GM12865 (cell line): ENCODE data around the gene BBOX1.

ENCODE experiments used
- DNase-seq: peaks from one replicate; pipeline ENCODE4 v3.0.0; 2010; ENCODE audit warnings: low read depth
- H3K4me3 ChIP-seq: 2 replicates; pipeline ENCODE4 v1.5.1; 2011; ENCODE audit warnings: mild to moderate bottlenecking, low read depth, low read length, control low read depth
- TF ChIP-seq, protein P1 (sequence below): IDR thresholded peaks from 2 replicates; pipeline ENCODE4 v1.5.1; 2011; ENCODE audit warnings: low read length, control low read depth, low read depth, inconsistent platforms; ENCODE audit not compliant: insufficient read depth; ENCODE audit errors: missing control alignments

Gene BBOX1

DNA sequence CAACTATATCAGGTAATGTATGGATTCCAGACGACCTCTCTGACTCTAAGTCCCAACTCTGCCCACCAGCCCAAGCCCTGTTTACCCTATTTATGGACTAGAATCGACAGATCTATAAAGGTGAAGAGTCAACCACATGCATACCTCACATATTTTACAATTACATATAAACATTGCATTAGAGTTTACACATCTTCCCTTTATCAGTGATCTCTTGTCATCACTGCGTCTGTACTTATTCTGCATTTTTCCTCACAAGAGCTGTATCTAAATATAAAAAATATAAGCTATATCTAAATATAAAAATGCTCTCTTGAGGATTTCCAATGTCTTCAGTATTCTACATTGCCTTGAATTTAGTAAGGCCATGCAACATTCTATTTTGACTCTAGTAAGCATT is 38.2 kb upstream of the BBOX1 start:
- no peak for DNase-seq
- TF ChIP-seq, protein P1, sequence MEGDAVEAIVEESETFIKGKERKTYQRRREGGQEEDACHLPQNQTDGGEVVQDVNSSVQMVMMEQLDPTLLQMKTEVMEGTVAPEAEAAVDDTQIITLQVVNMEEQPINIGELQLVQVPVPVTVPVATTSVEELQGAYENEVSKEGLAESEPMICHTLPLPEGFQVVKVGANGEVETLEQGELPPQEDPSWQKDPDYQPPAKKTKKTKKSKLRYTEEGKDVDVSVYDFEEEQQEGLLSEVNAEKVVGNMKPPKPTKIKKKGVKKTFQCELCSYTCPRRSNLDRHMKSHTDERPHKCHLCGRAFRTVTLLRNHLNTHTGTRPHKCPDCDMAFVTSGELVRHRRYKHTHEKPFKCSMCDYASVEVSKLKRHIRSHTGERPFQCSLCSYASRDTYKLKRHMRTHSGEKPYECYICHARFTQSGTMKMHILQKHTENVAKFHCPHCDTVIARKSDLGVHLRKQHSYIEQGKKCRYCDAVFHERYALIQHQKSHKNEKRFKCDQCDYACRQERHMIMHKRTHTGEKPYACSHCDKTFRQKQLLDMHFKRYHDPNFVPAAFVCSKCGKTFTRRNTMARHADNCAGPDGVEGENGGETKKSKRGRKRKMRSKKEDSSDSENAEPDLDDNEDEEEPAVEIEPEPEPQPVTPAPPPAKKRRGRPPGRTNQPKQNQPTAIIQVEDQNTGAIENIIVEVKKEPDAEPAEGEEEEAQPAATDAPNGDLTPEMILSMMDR, result no peak
- H3K4me3 ChIP-seq, result no peak overlapping the region

DNA sequence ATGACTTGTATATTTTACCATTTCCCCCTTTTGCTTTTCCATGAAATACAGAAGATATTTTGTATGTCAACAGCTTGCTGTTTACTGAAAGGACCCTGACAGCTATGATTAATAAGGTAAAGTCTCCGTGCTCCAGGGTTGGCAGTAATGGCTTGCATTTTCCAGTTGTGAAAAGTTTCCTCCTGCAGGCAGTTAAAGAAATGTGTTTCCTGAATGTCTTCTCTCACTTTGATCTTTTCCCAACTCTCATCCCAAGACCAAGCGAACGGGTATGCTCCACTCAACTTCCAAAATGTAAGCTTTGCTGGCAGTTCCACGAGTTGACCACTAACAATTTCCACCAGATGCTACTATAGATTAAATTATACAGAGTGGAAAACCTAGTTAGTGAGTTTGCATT is 37.8 kb upstream of the BBOX1 start:
- no peak for DNase-seq
- TF ChIP-seq, protein P1, result no peak
- no peak overlapping the region for H3K4me3 ChIP-seq

DNA sequence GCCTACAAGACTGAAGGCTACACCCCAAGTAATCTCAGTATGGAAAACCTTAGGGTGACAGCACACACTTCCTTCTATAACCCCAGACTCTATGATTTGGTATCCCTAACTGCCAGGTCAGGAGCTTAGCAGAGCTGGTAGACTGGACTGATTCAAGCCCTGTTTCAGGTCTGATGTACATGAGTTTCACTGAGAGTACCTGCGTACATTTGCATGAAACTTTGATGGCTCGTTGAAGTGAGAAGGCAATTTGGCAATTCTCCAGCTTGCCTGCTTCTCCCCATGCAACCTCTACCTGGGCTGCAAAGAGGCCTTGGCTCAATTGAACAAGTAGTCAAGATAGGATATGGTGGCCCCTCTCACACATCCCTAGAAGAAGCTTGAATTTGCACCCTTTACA is 36.5 kb upstream of the BBOX1 start:
- TF ChIP-seq, protein P1, result no peak
- no peak overlapping the region for H3K4me3 ChIP-seq
- no peak for DNase-seq

DNA sequence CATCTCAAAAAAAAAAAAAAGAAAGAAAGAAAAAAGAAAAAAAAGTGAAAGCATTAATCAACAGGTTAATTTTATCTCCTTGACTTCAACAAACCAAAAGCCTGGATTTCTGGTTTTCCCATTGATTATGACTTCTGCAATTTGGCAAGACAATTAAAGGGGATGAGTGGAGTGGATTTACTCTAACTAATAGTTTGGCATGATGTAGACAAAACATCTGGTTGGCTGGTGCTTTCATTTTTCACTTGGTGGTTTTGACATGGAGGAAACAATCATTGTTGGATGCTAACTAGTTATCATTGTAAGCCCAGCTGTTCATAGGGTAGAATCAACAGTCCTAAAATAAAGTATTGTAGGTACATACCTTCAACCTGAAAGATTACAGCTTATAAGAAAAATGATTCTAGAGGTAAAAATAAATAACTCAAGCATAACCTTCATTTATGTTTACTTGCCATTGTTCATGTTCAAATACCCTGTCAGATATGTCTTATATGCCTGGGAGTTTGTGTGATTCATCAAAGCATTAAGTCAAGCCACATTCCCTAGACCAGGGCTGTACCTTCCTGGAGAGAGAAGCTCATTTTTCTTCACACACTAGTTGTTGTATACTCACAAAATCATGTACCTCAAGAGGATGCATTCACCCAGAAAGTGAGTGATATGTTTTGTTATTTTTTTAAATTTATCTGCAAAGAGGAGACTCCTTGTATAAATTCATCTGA is 31.6 kb upstream of the BBOX1 start:
- TF ChIP-seq, protein P1, result no peak

DNA sequence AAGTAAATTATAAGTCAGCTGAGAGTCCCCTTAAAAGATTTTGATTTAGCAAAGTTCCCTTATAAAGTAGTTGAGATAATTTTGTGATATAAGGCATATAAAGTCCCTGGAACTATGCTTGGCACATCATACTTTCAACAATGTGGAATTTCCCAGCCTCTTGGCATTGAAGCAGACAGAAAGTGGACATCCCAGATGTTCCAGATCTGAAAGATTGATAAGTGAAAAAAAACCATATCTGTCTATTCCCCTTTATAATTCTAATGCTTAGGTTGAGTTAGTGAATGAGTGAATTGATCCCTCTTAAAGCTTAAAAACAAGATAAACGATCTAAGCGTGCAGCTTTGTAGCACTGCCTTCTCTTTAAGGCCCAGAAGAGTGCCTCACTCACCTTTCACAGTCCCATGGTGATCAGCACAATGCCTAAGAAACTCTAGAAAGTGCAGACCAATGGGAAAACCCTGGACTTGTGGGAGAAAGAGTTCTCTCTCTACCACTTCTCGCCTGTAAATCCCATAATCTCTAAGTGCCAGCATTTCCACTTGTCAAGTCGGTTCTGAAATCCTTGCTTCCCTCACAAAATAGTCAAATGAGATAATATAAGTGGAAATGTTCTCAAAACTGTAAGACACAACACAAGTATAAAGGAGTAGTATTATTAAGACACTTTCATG is 28.9 kb upstream of the BBOX1 start:
- H3K4me3 ChIP-seq, result no peak overlapping the region
- TF ChIP-seq, protein P1, result no peak
- no peak for DNase-seq

More for the DNA sequence above, 31.6 kb upstream of the BBOX1 start:
- DNase-seq, result no peak
- no peak overlapping the region for H3K4me3 ChIP-seq

DNA sequence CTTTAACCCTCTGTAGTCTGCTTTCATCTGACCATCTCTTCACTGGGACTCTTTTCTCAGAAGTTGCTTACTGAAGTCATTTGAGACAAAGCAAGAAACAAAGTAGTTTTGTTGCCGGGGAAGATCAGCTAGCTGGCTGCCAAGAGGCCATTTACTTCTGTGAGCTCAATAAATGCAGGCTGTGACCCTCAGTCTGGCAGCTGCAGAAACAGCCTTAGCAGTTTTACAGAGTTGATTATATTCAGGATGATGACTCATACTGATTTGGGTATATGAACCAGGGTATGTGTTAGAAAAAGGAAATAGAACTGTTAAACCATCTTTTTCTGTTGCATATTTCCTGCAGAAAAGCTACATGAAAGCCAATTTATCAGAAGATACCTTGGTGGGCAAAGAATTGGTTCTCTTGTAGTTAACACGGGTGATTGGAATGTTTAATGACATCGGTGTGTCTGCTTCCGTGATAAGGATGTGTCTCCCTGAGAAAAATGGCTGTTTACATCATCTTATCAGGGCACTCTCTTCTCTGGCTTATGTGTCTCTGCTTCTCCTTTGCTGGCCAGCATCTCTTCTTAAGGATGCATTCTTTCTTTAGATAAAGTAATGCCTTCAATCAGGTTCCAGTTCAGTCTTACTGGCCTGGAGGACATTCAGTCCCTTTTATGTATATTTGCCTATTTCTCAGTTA is 28.2 kb upstream of the BBOX1 start:
- TF ChIP-seq, protein P1, result no peak
- DNase-seq, result no peak
- H3K4me3 ChIP-seq, result no peak overlapping the region
